GM12878 (cell line): ENCODE results near the gene LDLRAP1. TPM values are rescaled to one million over a fixed set of nuclear protein-coding genes. Genes with fewer than 3 reads are reported as not detected.

ENCODE experiments used
- ATAC-seq: fragments of 200-7000 bp; cut with Tn5 transposase; 3 replicates; pipeline ENCODE4 v1.9.1; 2020; ENCODE audit warnings: mild to moderate bottlenecking, moderate library complexity
- BruUV-seq: library from RNA; stranded (reverse); fragments of 400-500 nt; replicated peaks from 2 replicates; lab custom pipeline; 2021; lab: Mats Ljungman, UMichigan
- CTCF ChIA-PET: fragments of 300-600 bp; sonication (Branson Sonifier 250); formaldehyde crosslinking; extraction: SDS; loops from one replicate; lab custom pipeline; 2021; ENCODE audit warnings: inconsistent platforms; lab: Yijun Ruan, JAX
- POLR2A ChIA-PET: fragments of 350-600 bp; formaldehyde crosslinking; extraction: SDS; loops from one replicate; lab custom pipeline; 2021; ENCODE audit warnings: inconsistent platforms; lab: Charles Lee
- RAD21 ChIA-PET: fragments of 300-600 bp; sonication (Branson Sonifier 250); formaldehyde crosslinking; loops from one replicate; lab custom pipeline; 2023; ENCODE audit warnings: antibody characterized with exemption; ENCODE audit not compliant: unreplicated experiment; lab: Charles Lee
- SMC1A ChIA-PET: fragments of 300-600 bp; sonication (Branson Sonifier 250); formaldehyde crosslinking; loops from one replicate; lab custom pipeline; 2023; ENCODE audit not compliant: unreplicated experiment, uncharacterized antibody; lab: Charles Lee
- DNase-seq: peaks from one replicate; pipeline ENCODE4 v3.0.0-alpha.2; 2011; ENCODE audit warnings: low read depth, low spot score
- FAIRE-seq: peaks from 3 replicates; lab custom pipeline; 2011; peaks lifted over from hg19 to GRCh38; lab: Jason Lieb, UNC
- H2AFZ ChIP-seq: 2 replicates; pipeline ENCODE4 v1.6.0; 2011; ENCODE audit warnings: low read depth, low read length, control low read depth; ENCODE audit not compliant: control insufficient read depth
- H3K27ac ChIP-seq: 2 replicates; pipeline ENCODE4 v1.5.1; 2011; ENCODE audit warnings: control low read depth; ENCODE audit not compliant: control insufficient read depth, insufficient read depth
- H3K27me3 ChIP-seq, 2 experiments: replicated peaks in 1 of 2; 2 replicates each; pipeline versions ENCODE4 v1.6.0 to v1.6.1; 2011; ENCODE audit warnings: low read length in 1 of 2; ENCODE audit not compliant: control insufficient read depth in 2 of 2, insufficient read depth in 2 of 2
- H3K36me3 ChIP-seq, 2 experiments: 2 replicates each; pipeline ENCODE4 v1.5.1; 2011; ENCODE audit warnings: low read length in 1 of 2; ENCODE audit not compliant: control insufficient read depth in 2 of 2, insufficient read depth in 2 of 2
- H3K4me1 ChIP-seq: 2 replicates; pipeline ENCODE4 v1.6.1; 2011; ENCODE audit warnings: mild to moderate bottlenecking, low read length, moderate library complexity, mixed read lengths; ENCODE audit not compliant: control insufficient read depth, insufficient read depth
- H3K4me2 ChIP-seq: 2 replicates; pipeline ENCODE4 v1.6.0; 2011; ENCODE audit warnings: control low read depth; ENCODE audit not compliant: control insufficient read depth, insufficient read depth
- H3K4me3 ChIP-seq: fragments of 200-600 bp; sonication (generic); 2 replicates; pipeline ENCODE4 v1.5.1; 2016
- H3K79me2 ChIP-seq: 2 replicates; pipeline ENCODE4 v1.6.0; 2011; ENCODE audit warnings: low read length; ENCODE audit not compliant: control insufficient read depth, insufficient read depth
- H3K9ac ChIP-seq: 2 replicates; pipeline ENCODE4 v1.8.0; 2011; ENCODE audit warnings: low read length, control low read depth, mixed read lengths; ENCODE audit not compliant: control insufficient read depth, insufficient read depth
- H3K9me3 ChIP-seq: replicated peaks from 3 replicates; pipeline ENCODE4 v1.5.1; 2011; ENCODE audit warnings: mild to moderate bottlenecking, low read length; ENCODE audit not compliant: control insufficient read depth, insufficient read depth
- H4K20me1 ChIP-seq: 2 replicates; pipeline ENCODE4 v1.6.0; 2011; ENCODE audit not compliant: control insufficient read depth, insufficient read depth
- BHLHE40 ChIP-seq, 2 experiments: fragments of 450-650 bp in 1 of 2; IDR thresholded peaks; 2 replicates each; pipeline ENCODE4 v1.6.1; 2011 to 2017; ENCODE audit warnings: low read depth in 2 of 2, borderline replicate concordance in 1 of 2, improper control_type of control experiment in 1 of 2, low read length in 1 of 2, mild to moderate bottlenecking in 1 of 2
- POLR2AphosphoS2 ChIP-seq: IDR thresholded peaks from 2 replicates; pipeline ENCODE4 v1.6.1; 2011; ENCODE audit warnings: low read depth, mild to moderate bottlenecking, low read length, improper control_type of control experiment, moderate library complexity
- RAD21 ChIP-seq: IDR thresholded peaks from 2 replicates; pipeline ENCODE4 v1.6.1; 2011; ENCODE audit warnings: mild to moderate bottlenecking, low read depth, low read length, moderate library complexity; ENCODE audit not compliant: insufficient read depth
- SMC3 ChIP-seq: IDR thresholded peaks from 2 replicates; pipeline ENCODE4 v1.6.1; 2011; ENCODE audit warnings: low read length, improper control_type of control experiment, borderline replicate concordance
- WGBS: methylation state at CpG from one replicate; pipeline ENCODE4 v1.1.6; 2016; ENCODE audit warnings: low lambda C conversion rate; ENCODE audit not compliant: insufficient replicate concordance, insufficient coverage; ENCODE audit errors: missing lambda C conversion rate; 5-methylcytosine and 5-hydroxymethylcytosine counted together
- in situ Hi-C: fragments of 300-500 bp; cut with MboI; formaldehyde crosslinking; loops from 9 replicates; pipeline ENCODE4 v1.14.3; 2018; ENCODE audit warnings: mixed read lengths
- intact Hi-C: fragments of 100-400 bp; cut with micrococcal nuclease; formaldehyde crosslinking; loops from one replicate; pipeline ENCODE4 v1.14.2; 2022; ENCODE audit not compliant: unreplicated experiment
- polyA plus RNA-seq, 11 experiments: library from polyadenylated mRNA; depleted of rRNA in 4 of 11; unstranded in 6 of 11; stranded (reverse) in 5 of 11; fragments of >200 nt; fragmentation: Nextera tagmentation in 4 of 11; fragmentation: Illumina TruSeq in 1 of 11; extraction: Ambion mirVana in 4 of 11; extraction: Trizol in 1 of 11; gene quantifications; 1 replicate in 1 of 11; 2 replicates in 10 of 11; pipeline versions ENCODE4 v1.2.1 to v1.2.3, GENCODE V29; 2011 to 2016; ENCODE audit warnings: inconsistent platforms in 2 of 11, missing spikeins in 2 of 11, low read depth in 1 of 11
- total RNA-seq, 4 experiments: library from RNA; depleted of rRNA in 3 of 4; stranded (reverse); fragments of >200 nt in 3 of 4; fragmentation: Illumina TruSeq in 1 of 4; extraction: Trizol in 1 of 4; gene quantifications; 2 replicates each; pipeline versions ENCODE4 v1.2.1 to v1.2.3, GENCODE V29; 2013 to 2021
- TF ChIP-seq, protein P1 (sequence below), 3 experiments: IDR thresholded peaks in 2 of 3; conservative IDR thresholded peaks in 1 of 3; 2 replicates each; pipeline ENCODE4 v1.5.1; 2011; ENCODE audit warnings: low read depth in 3 of 3, low read length in 3 of 3, mild to moderate bottlenecking in 3 of 3, control low read depth in 2 of 3, moderate library complexity in 2 of 3, inconsistent platforms in 1 of 3, mixed read lengths in 1 of 3; ENCODE audit not compliant: control insufficient read depth in 2 of 3, insufficient read depth in 1 of 3; ENCODE audit errors: extremely low read depth in 1 of 3
- TF ChIP-seq, protein P2 (sequence below): fragments of 450-650 bp; IDR thresholded peaks from 2 replicates; pipeline ENCODE4 v1.6.1; 2017; ENCODE audit warnings: mild to moderate bottlenecking

LDLRAP1 gene
- total and polyA plus RNA-seq, 10 of the 15 experiments (the other 5 are each of a cell fraction or from before 2014, with no cell fraction given), result 0.43 to 37.6 (median 22.0) TPM

DNA sequence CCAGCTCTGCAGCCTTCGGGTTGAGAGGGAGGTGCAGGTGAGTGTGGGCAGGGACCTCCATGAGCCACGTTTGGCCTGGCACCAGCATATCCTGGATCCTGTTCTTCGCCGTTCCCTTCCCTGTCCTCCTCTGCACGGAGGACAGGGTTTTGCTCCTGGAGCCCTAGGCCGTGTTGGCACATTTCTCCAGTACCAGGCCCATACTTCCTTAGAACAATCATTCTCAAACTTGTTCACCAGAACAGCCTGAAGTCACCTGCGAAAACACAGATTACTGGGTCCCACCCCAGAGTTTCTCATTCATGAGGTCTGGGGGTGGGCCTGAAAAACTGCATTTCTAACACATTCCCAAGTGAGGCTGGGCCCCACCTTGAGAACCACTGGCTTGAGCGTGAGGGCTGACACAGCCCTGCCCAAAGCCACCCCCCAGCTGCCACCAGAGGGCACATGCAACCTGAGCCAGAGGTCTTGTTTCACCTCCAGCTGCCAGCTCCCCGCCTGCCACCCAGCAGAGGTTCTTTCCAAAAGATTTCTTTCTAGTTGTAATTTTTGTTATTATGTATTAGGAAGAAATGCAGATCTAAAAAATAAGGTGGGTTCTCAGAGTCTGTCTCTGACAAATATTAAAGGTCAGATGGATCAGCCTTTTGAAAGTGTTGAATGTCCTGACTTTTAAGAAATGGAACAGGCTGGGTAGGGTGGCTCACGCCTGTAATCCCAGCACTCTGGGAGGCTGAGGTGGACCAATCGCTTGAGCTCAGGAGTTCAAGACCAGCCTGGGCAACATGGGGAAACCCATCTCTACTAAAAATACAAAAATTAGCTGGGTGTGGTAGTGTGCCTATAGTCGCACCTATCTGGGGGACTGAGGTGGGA is 39.6 kb upstream of the LDLRAP1 start:
- no peaks in the 10 kb centered on the region for H3K9me3 ChIP-seq
- ChIA-PET CTCF (interaction anchor here (0.6 to 6.4 kb wide), 15 partner anchors 12 to 308 kb away, joined by 3 to 61 read pairs (median 4); no protein-coding TSS in a partner anchor), SMC1A (interaction anchor here (0.6 to 4.9 kb wide), 10 partner anchors 13 to 306 kb away, joined by 3 to 24 read pairs (median 4); no protein-coding TSS in a partner anchor), POLR2A (interaction anchor here (0.6 kb wide), 1 partner anchor 318 kb away, joined by 3 read pairs; no protein-coding TSS in a partner anchor), RAD21 (interaction anchor here (0.6 to 1.4 kb wide), 5 partner anchors 36 to 597 kb away, joined by 3 to 4 read pairs (median 3); no protein-coding TSS in a partner anchor)
- no peaks in the 10 kb centered on the region for H3K4me1 ChIP-seq
- 72% methylated on average over 11 of the region's 12 CpGs for WGBS
- no peaks in the 10 kb centered on the region for H3K27me3 ChIP-seq
- ATAC-seq (peak; percentile 98), DNase-seq (no peak), FAIRE-seq (no peak)
- no TSS peak for BruUV-seq
- H3K27ac ChIP-seq, result no peak overlapping the region
- H3K36me3 ChIP-seq, result peaks cover 2 to 4% of the 10 kb centered on the region in 2 experiments; a peak in 3 of 4 replicates
- TF ChIP-seq POLR2AphosphoS2 (no peak), SMC3 (peak; percentile 77), BHLHE40 (IDR thresholded peaks at IDR 0.05; ENCODE audit: borderline replicate concordance in 1 of 2, low read depth in 2 of 2, low read length in 1 of 2) (0 out of 4 replicates have a peak, but pooled peaks of 1 of the 2 experiments have one; percentile 8), RAD21 (peak; percentile 40; the same call in 1 of the 2 replicates)
- TF ChIP-seq, protein P1, sequence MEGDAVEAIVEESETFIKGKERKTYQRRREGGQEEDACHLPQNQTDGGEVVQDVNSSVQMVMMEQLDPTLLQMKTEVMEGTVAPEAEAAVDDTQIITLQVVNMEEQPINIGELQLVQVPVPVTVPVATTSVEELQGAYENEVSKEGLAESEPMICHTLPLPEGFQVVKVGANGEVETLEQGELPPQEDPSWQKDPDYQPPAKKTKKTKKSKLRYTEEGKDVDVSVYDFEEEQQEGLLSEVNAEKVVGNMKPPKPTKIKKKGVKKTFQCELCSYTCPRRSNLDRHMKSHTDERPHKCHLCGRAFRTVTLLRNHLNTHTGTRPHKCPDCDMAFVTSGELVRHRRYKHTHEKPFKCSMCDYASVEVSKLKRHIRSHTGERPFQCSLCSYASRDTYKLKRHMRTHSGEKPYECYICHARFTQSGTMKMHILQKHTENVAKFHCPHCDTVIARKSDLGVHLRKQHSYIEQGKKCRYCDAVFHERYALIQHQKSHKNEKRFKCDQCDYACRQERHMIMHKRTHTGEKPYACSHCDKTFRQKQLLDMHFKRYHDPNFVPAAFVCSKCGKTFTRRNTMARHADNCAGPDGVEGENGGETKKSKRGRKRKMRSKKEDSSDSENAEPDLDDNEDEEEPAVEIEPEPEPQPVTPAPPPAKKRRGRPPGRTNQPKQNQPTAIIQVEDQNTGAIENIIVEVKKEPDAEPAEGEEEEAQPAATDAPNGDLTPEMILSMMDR (IDR thresholded peaks at IDR 0.05 in 2 of 3, conservative IDR thresholded peaks at IDR 0.05 in 1 of 3; ENCODE audit: control insufficient read depth in 2 of 3, extremely low read depth in 1 of 3, insufficient read depth in 1 of 3, low read depth in 3 of 3, low read length in 3 of 3), result peak; percentile 56 to 72 (median 71)
- TF ChIP-seq, protein P2, sequence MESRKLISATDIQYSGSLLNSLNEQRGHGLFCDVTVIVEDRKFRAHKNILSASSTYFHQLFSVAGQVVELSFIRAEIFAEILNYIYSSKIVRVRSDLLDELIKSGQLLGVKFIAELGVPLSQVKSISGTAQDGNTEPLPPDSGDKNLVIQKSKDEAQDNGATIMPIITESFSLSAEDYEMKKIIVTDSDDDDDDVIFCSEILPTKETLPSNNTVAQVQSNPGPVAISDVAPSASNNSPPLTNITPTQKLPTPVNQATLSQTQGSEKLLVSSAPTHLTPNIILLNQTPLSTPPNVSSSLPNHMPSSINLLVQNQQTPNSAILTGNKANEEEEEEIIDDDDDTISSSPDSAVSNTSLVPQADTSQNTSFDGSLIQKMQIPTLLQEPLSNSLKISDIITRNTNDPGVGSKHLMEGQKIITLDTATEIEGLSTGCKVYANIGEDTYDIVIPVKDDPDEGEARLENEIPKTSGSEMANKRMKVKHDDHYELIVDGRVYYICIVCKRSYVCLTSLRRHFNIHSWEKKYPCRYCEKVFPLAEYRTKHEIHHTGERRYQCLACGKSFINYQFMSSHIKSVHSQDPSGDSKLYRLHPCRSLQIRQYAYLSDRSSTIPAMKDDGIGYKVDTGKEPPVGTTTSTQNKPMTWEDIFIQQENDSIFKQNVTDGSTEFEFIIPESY, result no peak
- H3K4me2 ChIP-seq, result no peak overlapping the region
- H2AFZ ChIP-seq, result no peak overlapping the region
- in situ Hi-C loops, result no loop called here
- H3K9ac ChIP-seq, result no peak overlapping the region
- no peaks in the 10 kb centered on the region for H3K79me2 ChIP-seq
- H3K4me3 ChIP-seq, result no peak overlapping the region
- no peaks in the 10 kb centered on the region for H4K20me1 ChIP-seq
- intact Hi-C loops, result loop anchor here (1.0 to 5.0 kb wide), 2 partner anchors 294 to 308 kb away; no protein-coding TSS in a partner anchor
